ENCODE data around the gene UCK2.

The UCK2 gene

GRCh38 chr1:165856021-165856420 is 28.6 kb downstream of the UCK2 start:
- DNase-seq = no peak

- DNase-seq = no peak
These were observed 29.2 kb downstream of the UCK2 start for GRCh38 chr1:165856606-165857005.

GRCh38 chr1:165857046-165857801 is 29.8 kb downstream of the UCK2 start:
- no peak for DNase-seq

- no peak for DNase-seq
These were observed 31.0 kb downstream of the UCK2 start for GRCh38 chr1:165858364-165858823.

- DNase-seq = no peak
These were observed 31.8 kb downstream of the UCK2 start for GRCh38 chr1:165858967-165859845.

DNA sequence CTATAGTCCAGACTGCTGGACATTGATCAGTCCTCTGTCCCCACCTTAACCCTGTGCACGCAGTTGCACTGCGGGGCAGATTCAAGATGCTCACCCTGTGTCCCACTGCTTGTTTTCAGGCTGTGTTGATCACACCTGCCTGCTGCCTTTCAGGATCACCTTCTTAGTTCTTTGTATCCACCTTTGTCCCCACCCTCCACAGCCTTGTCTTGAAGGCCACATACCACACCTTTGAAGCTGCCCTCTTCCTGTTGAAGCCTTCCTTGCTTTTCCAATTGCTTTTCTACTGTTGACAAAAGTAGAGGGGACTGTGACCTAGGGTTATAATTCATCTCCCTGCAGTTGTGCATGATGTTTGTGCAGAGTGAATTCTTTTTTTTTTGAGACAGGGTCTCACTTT is 32.7 kb downstream of the UCK2 start:
- DNase-seq = no peak

GRCh38 chr1:165861911-165862310 is 34.5 kb downstream of the UCK2 start:
- DNase-seq = no peak

GRCh38 chr1:165862448-165862847 is 35.0 kb downstream of the UCK2 start:
- no peak for DNase-seq

DNA sequence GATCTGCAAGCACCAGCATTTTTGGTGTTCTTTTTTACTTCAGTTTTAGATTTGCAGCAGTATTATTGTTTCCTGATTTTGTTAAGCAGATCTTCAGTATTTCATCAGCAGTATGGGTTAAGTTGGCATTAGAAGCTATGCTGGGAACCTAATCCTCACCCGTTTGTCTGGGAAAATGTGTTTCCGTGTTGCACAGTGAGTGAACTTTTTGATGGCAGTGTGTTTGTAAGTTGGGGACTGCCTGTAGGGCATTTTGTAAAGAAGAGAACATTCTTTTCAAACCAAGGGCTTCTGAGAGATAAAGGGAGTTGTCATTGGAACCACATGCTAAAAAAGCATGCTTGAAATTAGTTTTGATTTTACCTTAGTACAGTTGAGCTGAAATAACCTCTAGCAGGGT is 35.9 kb downstream of the UCK2 start:
- no peak for DNase-seq

DNA sequence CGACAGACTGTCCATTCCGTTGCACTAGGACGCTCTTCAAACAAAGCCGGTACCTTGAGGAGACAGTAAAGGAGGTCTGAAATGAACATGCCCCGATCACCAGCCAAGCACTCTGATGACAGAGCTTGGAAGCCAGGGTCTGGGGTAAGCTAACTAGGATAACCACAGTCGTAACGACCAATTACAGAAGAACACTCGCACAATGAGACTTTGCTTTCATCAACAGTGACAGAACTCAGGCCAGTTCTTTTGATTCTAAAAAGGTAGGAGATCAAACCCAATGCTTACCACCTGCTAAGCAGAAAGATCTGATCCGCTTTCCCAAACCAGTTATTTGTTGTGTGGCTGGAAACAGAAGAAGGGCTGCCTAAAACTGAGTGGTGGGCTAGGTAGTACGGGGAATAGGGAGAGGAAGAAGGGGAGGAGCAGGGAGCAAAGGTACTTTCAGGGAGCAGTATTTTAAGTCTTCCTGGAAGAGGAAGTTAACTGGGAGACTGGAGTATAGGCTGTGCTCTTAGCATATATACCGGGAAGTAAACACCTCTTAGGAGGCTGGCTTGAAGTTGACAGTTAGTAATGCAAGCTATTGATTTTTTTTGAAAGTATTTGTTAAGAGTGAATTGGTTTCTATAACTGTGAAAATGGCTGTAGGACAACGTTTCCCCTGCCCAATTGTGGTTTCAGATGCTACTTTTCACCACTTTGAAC is 38.4 kb downstream of the UCK2 start:
- no peak for DNase-seq

GRCh38 chr1:165869343-165869742 is 41.9 kb downstream of the UCK2 start:
- no peak for DNase-seq

DNA sequence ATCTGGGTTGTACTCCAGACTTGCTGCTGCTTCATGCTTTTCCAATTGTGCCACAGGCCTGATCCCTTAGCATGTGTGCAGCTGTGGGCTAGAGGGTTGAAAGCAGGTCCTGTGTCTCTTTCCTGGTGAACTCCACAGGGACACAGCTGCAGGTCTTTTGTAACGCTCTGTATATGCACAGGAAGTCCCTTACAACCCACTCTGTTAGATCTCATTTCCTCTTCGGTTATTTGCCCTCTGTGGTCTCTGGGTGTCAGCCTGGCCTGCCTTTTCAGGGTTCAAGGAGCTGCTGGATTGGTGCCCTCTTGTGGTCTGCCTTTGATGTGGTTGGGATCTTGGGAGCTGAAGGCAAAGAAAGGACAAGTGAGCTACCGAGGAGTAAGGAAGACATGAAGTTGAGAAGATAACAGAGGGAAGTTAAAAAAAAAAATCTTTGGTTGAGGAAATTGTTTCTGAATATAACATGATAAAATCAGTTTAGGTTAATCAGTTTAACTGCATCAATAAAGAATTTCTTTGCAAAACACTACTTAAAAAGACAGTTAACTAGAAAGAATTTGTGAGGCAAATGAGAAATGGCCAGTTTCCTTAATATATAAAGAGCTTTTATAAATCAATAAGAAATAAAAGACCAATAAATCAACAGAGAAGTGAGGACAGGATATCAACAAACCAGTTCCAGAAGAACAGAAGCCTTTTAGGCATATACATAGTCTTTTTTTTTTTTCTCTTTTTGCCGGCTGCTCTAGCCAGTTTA is 44.1 kb downstream of the UCK2 start:
- DNase-seq = peak; percentile 40 to 65

- DNase-seq = no peak
These were observed 46.1 kb downstream of the UCK2 start for GRCh38 chr1:165873481-165873880.

GRCh38 chr1:165874643-165875042 is 47.2 kb downstream of the UCK2 start:
- DNase-seq = no peak

GRCh38 chr1:165875171-165875570 is 47.8 kb downstream of the UCK2 start:
- no peak for DNase-seq

GRCh38 chr1:165875604-165876003 is 48.2 kb downstream of the UCK2 start:
- no peak for DNase-seq

- no peak for DNase-seq
These were observed 48.7 kb downstream of the UCK2 start for GRCh38 chr1:165876121-165876520.

DNA sequence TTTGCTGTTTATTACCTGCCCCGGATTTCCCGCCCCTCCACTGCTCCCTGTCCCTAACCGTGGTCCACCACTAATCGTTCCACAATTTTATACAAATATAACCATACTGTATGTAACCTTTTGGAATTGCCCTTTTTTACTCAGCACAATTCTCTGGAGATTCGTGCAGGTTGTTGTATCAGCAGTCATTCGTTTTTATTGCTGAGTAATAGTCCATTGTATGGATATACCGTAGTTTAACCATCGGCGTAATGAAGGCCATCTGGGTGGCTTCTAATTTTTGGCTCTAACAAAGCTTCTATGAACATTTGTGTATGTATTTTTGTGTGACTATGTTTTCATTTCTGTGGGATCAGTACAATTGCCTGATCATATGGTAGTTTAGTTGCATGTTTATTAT is 50.0 kb downstream of the UCK2 start:
- DNase-seq = no peak

- no peak for DNase-seq
These were observed 50.6 kb downstream of the UCK2 start for GRCh38 chr1:165877940-165878556.

GRCh38 chr1:165879946-165880345 is 52.5 kb downstream of the UCK2 start:
- DNase-seq = no peak

GRCh38 chr1:165880993-165881392 is 53.6 kb downstream of the UCK2 start:
- no peak for DNase-seq

- no peak for DNase-seq
These were observed 54.9 kb downstream of the UCK2 start for GRCh38 chr1:165882168-165882837.

All from hippocampal formation (tissue), 2 donors.